Measurements from ENCODE around the gene TMEM40.
"Not testable (repeated sequence)": the region's sequence is repeated elsewhere in the genome, so short reads cannot be mapped to it uniquely, and the experiment has no call there.

Gene TMEM40

GRCh38 chr3:12796171-12797123, 37.4 kb upstream of the TMEM40 start, which contains the start of gene CAND2:
Gene CAND2 (plus strand): TSS chr3:12796680. CDS start chr3:12796721, 41 bp downstream.
- no peaks in the 10 kb centered on the region for H3K36me3 ChIP-seq (ENCODE audit: control insufficient read depth, insufficient read depth, low read length)
- no peak for TF ChIP-seq CTCF (IDR thresholded peaks at IDR 0.05; ENCODE audit: insufficient read depth, low read length, poor library complexity, severe bottlenecking)
- peak; percentile 50 for DNase-seq (ENCODE audit: extremely low read depth, insufficient read length)
- H3K27me3 ChIP-seq (replicated peaks; ENCODE audit: control insufficient read depth, insufficient read depth, low read length) = peaks cover 2% of the 10 kb centered on the region
- H3K4me3 ChIP-seq (replicated peaks; ENCODE audit: low read depth, low read length) = peak within 1 kb of the TSS; percentile 23

- TF ChIP-seq CTCF (IDR thresholded peaks at IDR 0.05; ENCODE audit: insufficient read depth, low read length, poor library complexity, severe bottlenecking) = no peak
- H3K4me3 ChIP-seq (replicated peaks; ENCODE audit: low read depth, low read length) = no peak overlapping the region
Observed at GRCh38 chr3:12793701-12794100, 34.6 kb upstream of the TMEM40 start.

GRCh38 chr3:12791430-12791829, 32.4 kb upstream of the TMEM40 start:
- DNase-seq (ENCODE audit: extremely low read depth, insufficient read length) = no peak
- H3K27me3 ChIP-seq (replicated peaks; ENCODE audit: control insufficient read depth, insufficient read depth, low read length) = peaks cover 2% of the 10 kb centered on the region
- no peak overlapping the region for H3K4me3 ChIP-seq (replicated peaks; ENCODE audit: low read depth, low read length)
- no peak for TF ChIP-seq CTCF (IDR thresholded peaks at IDR 0.05; ENCODE audit: insufficient read depth, low read length, poor library complexity, severe bottlenecking)
- no peaks in the 10 kb centered on the region for H3K36me3 ChIP-seq (ENCODE audit: control insufficient read depth, insufficient read depth, low read length)

More at GRCh38 chr3:12793701-12794100, 34.6 kb upstream of the TMEM40 start:
- Histone ChIP-seq H3K36me3 (ENCODE audit: control insufficient read depth, insufficient read depth, low read length) (no peaks in the 10 kb centered on the region), H3K27me3 (replicated peaks; ENCODE audit: control insufficient read depth, insufficient read depth, low read length) (peaks cover 2% of the 10 kb centered on the region)
- no peak for DNase-seq (ENCODE audit: extremely low read depth, insufficient read length)

GRCh38 chr3:12787967-12788690, 29.1 kb upstream of the TMEM40 start:
- DNase-seq (ENCODE audit: extremely low read depth, insufficient read length); H3K27me3 ChIP-seq (replicated peaks; ENCODE audit: control insufficient read depth, insufficient read depth, low read length); H3K36me3 ChIP-seq (ENCODE audit: control insufficient read depth, insufficient read depth, low read length); H3K4me3 ChIP-seq (replicated peaks; ENCODE audit: low read depth, low read length): not testable (repeated sequence)

GRCh38 chr3:12787346-12787745, 28.3 kb upstream of the TMEM40 start:
- H3K4me3 ChIP-seq (replicated peaks; ENCODE audit: low read depth, low read length); H3K36me3 ChIP-seq (ENCODE audit: control insufficient read depth, insufficient read depth, low read length); DNase-seq (ENCODE audit: extremely low read depth, insufficient read length); H3K27me3 ChIP-seq (replicated peaks; ENCODE audit: control insufficient read depth, insufficient read depth, low read length): not testable (repeated sequence)
- TF ChIP-seq CTCF (IDR thresholded peaks at IDR 0.05; ENCODE audit: insufficient read depth, low read length, poor library complexity, severe bottlenecking) = peak; percentile 57

- Histone ChIP-seq H3K36me3 (ENCODE audit: control insufficient read depth, insufficient read depth, low read length) (no peaks in the 10 kb centered on the region), H3K4me3 (replicated peaks; ENCODE audit: low read depth, low read length) (no peak overlapping the region), H3K27me3 (replicated peaks; ENCODE audit: control insufficient read depth, insufficient read depth, low read length) (no peaks in the 10 kb centered on the region)
- no peak for TF ChIP-seq CTCF (IDR thresholded peaks at IDR 0.05; ENCODE audit: insufficient read depth, low read length, poor library complexity, severe bottlenecking)
- no peak for DNase-seq (ENCODE audit: extremely low read depth, insufficient read length)
Observed at GRCh38 chr3:12785096-12785495, 26.0 kb upstream of the TMEM40 start.
